H54 (cell line): ENCODE data around the gene TMEM158.

Experiments
- DNase-seq: peaks from one replicate; pipeline ENCODE4 v3.0.0; 2011; ENCODE audit warnings: low spot score, mixed read lengths; ENCODE audit not compliant: insufficient read length
- FAIRE-seq: peaks from 3 replicates; lab custom pipeline; 2011; peaks lifted over from hg19 to GRCh38; lab: Jason Lieb, UNC
- POLR2A ChIP-seq: IDR thresholded peaks from 2 replicates; pipeline ENCODE4 v1.6.1; 2011; ENCODE audit warnings: low read depth, mild to moderate bottlenecking, low read length

TMEM158 gene

DNA sequence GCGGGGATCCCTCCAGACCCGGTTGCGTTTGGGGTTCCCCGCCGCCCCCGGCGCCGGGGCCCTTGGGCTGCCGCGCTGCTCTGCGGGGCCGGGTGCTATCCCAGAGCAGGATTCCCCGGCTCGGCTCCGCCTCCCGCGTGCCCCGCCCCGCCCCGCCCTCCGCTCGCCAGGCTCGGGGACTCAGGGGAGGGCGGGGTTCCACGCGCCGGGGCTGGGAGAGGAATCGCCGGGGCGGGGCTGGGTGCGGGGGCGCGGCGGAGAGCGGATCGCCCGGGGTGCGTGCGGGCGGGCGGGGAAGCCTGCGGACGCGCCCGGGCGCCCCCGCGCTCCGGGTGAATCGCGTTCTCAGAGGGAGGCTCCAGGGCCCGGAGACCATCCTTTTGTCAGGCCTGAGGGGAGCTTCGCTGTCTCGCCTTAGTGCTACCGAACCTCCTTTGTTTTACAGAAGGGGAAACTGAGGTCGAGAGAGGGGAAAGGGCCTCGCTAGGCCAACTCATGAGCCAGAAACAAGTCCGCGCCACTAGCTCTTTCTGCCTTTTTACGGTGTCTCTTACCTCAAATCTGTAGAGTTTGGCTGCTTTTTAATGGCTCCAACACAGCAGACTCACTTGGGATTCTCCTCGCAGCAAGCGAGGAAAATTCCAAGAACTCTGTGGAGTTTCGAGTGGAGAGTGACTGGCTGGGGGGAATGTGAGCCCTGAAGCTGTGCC, at the start of gene TMEM158:
TSS of gene TMEM158 (minus strand) at position 82 of the 710 bp plus-strand sequence. CDS start 260 bp downstream, outside the sequence.
- FAIRE-seq: no peak
- peak; percentile 38; the same call in 1 of the 2 replicates for TF ChIP-seq POLR2A
- peak; percentile 95 for DNase-seq

DNA sequence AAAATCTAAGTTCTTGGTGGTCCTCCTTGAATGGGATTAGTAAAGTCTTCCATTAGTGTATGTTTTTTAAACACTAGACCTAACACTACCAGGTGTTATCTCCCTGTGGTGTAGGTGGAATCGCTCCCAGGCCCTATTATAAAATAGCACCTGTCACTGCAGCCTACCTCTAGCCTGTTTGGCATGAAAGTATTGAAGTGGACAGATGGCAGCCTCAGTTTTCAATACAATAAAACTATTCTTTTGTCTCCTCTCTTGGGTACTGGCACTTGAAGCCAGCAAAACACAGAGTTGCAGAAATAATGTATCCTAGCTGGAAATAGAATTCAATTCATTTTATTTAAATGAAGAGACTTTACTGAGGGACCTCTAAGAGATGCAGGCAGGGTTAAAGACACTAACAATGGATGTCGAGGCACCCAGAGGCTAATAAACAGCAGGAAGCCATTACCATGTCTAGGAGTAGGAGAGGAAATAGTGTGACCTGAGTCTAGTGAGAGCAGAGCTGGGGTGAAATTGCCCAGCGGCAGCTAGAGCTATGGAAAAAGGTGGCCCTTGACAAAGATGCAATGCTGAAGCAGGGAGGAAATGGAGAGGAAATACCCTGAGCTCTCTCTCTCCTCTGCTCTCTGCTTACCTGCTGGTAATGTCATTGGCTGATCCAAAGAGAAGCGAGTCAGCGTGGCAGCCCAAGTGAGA, 49.1 kb upstream of the TMEM158 start:
- no peak for FAIRE-seq
- no peak for TF ChIP-seq POLR2A
- no peak for DNase-seq

DNA sequence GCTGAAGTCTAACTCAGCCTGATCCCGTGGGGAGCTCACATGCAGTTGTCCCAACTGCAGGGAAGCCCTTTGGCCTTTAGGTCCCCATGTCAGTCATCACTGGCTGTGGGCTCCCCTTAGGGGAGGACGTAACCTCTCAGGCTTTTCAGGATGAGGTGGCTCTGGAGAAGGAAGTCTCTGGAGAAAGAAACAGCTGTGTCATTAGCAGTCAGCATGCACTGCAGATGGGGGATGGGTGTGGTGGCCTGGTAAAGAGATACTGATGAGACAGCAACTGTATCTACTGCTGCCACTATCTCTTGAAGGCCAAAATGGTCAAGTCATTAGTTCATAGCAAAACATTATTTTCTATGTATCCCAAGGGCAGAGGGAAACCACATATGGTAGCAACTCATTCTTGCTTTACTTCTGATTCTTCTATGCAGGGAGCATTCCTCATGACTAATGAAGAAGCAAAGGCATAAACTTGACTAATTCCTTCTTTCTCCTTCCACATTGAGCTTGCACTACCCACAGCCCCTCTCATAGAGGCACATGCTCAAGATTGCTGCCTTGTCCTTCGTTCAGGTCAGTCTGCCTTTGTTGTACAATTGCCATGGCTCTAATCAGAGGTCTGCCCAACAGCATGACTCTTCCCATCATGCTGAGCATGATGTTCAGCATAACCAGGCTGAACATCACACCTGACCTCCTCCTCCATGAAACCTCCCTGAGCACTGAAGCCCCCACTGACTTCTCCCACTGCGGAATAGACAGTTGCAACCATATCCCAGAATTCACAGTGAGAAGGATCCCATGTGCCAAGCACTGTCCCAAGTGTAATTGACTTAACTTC, 47.8 kb upstream of the TMEM158 start:
- DNase-seq: no peak
- FAIRE-seq: no peak
- no peak for TF ChIP-seq POLR2A

DNA sequence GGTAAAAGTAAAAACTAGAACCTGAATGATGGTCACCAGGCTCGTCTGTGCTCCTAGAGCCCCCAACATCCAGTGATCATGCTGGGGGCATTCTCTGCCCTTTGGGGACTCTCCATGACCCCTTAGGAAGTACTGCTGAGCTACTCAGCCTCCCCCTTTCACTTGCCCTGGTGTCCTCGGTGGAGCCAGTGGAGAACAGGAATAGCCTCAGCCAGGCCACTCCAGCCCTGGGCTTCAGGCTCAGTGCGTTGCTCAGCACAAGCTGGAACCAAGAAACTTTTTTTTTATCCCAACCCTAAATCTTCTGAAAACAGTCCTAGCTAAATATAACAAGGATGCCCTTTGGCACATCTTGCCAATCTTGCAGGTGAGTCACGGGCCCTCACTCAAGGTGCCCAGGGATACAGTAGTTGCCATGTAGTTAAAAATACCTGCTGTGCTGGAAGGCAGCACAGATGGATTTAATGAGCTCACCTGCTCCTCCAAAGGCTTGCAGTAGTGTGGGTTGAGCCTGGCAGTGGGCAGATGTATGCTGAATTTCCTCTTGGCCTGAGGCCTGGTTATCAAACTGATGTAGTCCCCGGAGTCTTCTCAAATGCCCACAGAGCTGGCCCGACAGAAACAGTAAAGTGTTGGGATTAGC, 46.9 kb upstream of the TMEM158 start:
- FAIRE-seq (no peak), DNase-seq (no peak)
- no peak for TF ChIP-seq POLR2A

DNA sequence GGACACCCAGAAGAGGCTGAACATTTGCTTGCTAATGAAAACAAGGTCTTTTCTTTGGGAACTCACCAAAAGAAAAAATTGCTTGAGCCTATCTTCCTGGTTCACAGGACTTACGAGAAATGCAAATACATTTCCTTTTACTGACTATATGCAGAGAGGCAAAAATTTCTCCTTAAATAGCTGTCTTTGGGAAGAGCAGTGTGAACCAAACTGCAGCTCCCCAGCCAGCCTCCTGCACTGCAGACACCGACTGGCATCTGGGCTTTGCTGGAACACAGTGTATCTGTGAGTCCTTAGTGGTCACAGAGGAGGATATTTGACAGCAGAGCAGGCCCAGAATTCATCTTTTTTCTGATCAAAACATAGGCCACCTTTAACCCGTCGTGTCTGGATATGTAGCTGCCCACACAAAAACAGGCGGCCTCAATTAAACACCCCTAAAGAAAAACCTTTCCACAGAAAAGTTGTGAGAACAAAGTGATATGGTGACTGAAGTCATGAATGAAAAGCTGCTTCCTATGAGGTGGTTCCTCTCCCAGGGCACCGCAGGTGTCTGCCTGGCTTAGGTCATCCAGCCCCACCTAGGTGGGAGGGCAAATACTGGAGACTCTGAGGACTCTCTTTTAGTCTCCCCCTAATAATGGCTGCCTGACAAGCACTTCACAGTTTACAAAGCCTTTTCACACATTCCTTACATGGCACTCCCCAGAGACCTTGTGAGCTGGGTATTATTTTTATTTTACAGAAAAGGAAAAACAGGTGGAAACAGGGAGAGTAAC, 46.1 kb upstream of the TMEM158 start:
- FAIRE-seq (no peak), DNase-seq (no peak)
- no peak for TF ChIP-seq POLR2A

DNA sequence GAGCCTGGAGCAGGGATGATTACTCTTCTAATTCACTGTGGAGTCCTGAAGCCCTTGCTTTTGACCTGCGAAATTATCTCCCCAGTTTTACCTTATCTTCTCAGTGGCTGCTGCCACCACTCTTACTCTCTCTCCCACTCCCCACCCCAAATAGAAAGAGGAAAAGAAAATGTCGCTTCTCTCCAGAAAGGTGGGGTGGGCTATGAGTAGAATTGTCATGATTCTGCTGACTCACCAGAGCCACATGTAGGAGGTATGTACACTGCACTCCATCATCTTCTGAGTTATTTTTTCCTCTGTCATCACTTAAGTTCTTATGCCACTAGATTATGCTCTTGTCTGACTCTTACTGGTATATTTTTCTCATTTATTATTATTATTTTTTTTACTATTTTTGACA, 43.9 kb upstream of the TMEM158 start:
- TF ChIP-seq POLR2A: no peak
- FAIRE-seq (no peak), DNase-seq (no peak)

GRCh38 chr3:45267097-45267496, 41.0 kb upstream of the TMEM158 start:
- no peak for FAIRE-seq

GRCh38 chr3:45261333-45262110, 35.4 kb upstream of the TMEM158 start:
- FAIRE-seq (no peak), DNase-seq (no peak)
- no peak for TF ChIP-seq POLR2A

More at GRCh38 chr3:45267097-45267496, 41.0 kb upstream of the TMEM158 start:
- no peak for TF ChIP-seq POLR2A
- DNase-seq: no peak

GRCh38 chr3:45259133-45259532, 33.0 kb upstream of the TMEM158 start:
- no peak for FAIRE-seq
- no peak for DNase-seq
- TF ChIP-seq POLR2A: no peak

GRCh38 chr3:45258317-45258716, 32.2 kb upstream of the TMEM158 start:
- no peak for DNase-seq
- TF ChIP-seq POLR2A: no peak
- FAIRE-seq: no peak

DNA sequence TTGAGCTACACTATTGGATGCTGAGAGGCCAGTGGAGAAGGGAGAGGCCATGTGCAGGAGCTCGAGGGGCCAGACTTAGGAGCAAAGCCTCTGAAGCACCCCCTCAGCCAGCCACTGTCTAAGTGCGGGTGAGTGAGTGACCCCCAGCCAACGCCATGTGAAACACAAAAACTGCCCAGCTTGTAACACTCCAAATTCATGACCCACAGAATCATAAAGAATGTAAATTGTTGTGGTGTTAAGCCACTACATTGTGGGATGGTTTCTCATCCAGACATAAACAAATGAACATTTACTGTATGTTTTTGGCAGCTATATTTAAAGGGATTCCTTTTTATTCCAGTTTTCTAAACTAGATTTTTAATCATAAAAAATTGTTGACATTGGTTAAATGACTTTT, 27.2 kb upstream of the TMEM158 start:
- TF ChIP-seq POLR2A: no peak
- DNase-seq (no peak), FAIRE-seq (no peak)

GRCh38 chr3:45252826-45253225, 26.7 kb upstream of the TMEM158 start:
- no peak for FAIRE-seq
- TF ChIP-seq POLR2A: no peak
- no peak for DNase-seq
